ENCODE data around the gene ALDOB.
"Not testable (repeated sequence)": the region's sequence is repeated elsewhere in the genome, so short reads cannot be mapped to it uniquely, and the experiment has no call there.

The ALDOB gene

GRCh38 chr9:101419863-101420262, 15.7 kb downstream of the ALDOB start:
- DNase-seq: no peak

- DNase-seq: no peak
These were observed 16.8 kb downstream of the ALDOB start for GRCh38 chr9:101418518-101419430.

DNA sequence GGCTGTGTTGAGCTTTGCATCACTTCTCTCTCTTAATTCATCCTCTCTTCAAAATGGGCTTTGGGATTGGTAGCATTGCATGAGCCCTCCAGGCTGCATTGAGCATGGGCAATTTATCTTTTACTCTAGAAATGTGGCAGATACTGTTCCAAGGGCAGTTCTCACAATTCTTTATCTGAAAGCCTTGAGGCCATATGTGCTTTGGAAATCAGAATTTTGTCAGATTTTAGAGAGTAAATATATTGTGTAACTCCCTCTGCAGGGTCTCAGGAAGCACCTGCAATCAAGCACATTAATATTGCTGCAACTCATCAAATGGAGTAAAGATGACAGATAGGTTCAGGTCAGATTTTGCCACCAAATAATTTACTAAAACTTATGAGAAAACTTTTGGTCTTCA, 17.6 kb downstream of the ALDOB start:
- no peak for DNase-seq

DNA sequence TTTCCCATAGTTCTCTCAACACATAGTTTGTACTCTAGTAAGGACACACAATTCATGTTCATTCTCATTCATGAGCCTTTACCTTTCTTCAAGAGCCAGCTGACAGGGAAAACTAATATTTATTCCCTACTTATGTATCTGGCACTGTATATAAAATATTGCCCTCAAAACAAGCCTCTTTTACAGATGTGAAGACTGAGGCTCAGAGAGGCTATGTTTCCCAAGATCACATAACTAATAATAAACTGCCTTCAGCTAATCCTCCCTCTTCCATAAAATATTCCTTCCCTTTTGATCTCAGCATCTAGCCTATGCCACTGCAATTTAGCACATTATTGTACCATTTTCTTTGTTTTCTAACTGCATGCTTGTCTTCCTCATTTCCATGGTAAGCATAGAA, 18.2 kb downstream of the ALDOB start:
- no peak for DNase-seq

- no peak for DNase-seq
These were observed 20.0 kb downstream of the ALDOB start for GRCh38 chr9:101415578-101415977.

- DNase-seq: no peak
These were observed 20.7 kb downstream of the ALDOB start for GRCh38 chr9:101414839-101415238.

GRCh38 chr9:101409079-101409477, 26.5 kb downstream of the ALDOB start:
- no peak for DNase-seq

GRCh38 chr9:101408374-101409078, 27.0 kb downstream of the ALDOB start:
- DNase-seq: no peak

DNA sequence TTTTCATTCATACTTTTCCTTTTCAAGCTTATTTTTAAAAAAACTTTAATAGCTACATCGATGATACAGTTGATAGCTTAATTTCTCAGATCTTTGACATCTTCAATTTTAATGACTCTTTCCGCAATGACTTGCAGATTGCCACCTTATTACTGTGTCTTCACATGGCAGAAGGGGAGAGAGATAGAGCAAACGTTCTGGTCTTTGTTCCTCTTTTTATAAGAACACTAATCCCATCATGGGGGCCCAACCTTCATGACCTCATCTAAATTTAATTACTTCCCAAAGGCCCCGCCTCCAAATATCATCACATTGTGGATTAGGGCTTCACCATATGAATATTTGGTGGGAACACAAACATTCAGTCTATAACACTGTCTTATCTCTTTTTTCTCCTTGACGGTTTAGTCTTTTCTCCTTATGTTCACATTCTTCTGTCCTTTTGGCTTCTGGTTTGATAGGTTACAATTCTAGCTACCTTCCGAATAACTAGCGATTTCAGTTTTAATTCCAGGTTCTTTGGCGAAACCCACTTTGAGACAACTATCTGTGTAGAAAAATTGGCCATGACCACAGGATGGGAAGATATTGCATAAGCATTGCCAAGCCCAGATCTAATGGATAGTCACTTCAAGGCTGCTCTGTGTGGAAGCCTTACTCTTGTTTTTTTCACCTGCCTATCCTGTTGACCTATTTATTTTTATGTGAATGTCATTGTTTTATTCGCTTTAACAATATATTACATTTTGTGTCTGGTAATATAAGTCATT, 31.9 kb downstream of the ALDOB start:
- DNase-seq: no peak

GRCh38 chr9:101400120-101400519, 35.5 kb downstream of the ALDOB start:
- DNase-seq: no peak

GRCh38 chr9:101399643-101399970, 36.0 kb downstream of the ALDOB start:
- DNase-seq: no peak

DNA sequence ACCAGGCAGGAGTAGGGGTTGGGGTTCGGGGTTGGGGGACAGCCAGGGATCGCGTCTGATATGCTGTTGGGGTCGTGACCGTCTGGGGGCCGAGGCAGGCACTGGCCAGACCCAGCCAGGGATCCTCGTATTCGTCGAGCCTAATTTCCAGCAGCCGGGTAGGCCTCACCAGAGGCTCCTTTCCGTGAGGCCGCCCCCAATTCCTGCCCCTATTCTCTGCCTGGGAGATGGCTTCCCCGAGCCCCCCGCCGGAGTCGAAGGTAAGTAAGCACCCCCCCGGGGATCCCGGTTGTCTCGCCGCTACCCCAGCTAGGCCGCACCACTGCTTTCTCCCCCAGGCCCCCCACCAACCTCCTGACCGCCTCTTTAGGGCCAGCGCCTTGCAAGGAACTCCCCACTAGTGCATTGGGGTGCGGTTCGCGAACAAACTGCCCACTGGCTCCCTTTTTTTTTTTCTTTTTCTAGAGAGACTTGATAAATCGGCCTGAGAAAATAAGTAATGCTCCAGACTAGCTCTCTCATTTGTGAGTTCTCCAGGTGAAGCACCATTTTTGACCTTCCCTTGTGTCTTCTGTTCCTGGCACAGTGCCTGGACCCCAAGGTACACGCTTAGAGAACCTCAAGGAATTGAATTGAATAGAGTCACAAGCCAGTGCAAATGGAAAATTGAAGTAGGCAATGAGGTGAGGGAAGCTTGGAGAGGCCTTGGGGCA, 36.5 kb downstream of the ALDOB start:
- no peak for DNase-seq

- peak; percentile 97 for DNase-seq
These were observed 37.3 kb downstream of the ALDOB start, which contains the start of the genes MRPL50 and ZNF189 for GRCh38 chr9:101398068-101398929. MRPL50 (minus strand) TSS chr9:101398618; CDS start chr9:101398592, 26 bp downstream. ZNF189 (plus strand) TSS chr9:101398851; CDS start chr9:101399157, 306 bp downstream.

- DNase-seq: no peak
These were observed 37.9 kb downstream of the ALDOB start for GRCh38 chr9:101397746-101398067.

DNA sequence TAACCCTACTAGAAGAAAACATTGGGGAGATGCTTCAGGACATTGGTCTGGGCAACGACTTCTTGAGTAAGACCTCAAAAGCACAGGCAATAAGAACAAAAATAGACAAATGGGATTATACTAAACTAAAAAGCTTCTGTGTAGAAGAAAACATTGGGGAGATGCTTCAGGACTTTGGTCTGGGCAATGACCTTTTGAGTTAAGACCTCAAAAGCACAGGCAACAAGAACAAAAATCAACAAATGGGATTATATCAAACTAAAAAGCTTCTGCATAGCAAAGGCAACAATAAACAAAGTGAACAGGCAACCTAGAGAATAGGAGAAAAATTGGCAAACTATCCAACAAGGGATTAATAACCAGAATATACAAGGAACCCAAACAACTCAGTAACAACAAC, 40.9 kb downstream of the ALDOB start:
- no peak for DNase-seq

DNA sequence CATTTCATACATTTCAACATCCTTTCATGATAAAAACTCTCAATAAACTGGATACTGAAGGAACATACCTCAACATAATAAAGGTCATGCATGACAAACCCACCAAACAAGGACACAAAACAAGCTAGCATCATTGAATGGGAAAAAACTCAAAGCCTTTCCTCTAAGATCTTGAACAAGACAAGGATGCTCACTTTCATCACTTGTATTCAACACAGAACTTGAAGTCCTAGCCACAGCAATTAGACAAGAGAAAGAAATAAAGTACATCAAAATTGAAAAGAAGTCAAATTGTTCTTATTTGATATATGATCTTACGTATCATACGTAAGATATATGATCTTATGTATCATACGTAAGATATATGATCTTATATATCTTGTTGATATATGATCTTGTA, 42.4 kb downstream of the ALDOB start:
- DNase-seq: no peak

DNA sequence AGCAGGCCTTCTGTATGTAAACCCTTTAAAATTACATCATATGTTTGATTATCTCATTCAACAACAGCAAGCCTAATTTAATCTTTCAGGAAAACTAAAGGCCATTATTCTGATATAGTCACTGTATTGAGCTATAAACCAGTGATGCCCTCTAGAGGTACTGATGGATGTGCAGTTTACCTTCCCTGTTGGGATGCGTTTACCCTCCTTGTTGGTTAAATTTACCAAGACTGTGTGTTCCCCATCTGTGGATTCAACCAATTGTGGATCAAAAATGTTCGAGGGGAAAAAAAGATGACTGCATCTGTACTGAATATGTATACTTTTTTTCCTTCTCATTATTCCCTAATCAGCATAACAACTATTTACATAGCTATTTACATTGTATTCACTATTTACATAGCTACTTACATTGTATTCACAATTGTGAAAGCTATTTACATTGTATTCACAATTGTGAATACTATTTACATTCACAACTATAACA, 47.0 kb downstream of the ALDOB start:
- DNase-seq: peak; percentile 53

GRCh38 chr9:101387871-101388506, 47.6 kb downstream of the ALDOB start:
- peak; percentile 84 for DNase-seq

DNA sequence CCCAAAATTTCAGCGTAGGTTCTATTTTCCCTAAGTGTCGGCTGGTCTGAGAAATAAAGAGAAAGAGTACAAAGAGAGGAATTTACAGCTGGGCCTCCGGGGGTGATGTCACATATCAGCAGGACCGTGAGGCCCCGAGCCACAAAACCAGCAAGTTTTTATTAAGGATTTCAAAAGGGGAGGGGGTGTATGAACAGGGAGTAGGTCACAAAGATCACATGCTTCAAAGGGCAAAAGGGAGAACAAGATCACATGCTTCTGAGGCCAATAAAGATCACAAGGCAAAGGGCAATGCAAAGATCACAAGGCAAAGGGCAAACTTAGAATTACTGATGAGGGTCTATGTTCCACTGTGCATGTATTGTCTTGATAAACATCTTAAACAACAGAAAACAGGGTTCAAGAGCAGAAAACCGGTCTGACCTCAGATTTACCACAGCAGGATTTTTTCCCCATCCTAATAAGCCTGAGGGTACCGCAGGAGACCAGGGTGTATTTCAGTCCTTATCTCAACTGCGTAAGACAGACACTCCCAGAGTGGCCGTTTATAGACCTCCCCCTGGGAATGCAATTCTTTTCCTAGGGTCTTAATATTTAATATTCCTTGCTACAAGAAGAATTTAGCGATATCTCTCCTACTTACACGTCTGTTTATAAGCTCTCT, 50.6 kb downstream of the ALDOB start, which contains the start of gene BAAT:
TSS of gene BAAT (minus strand) at position 134 of the 664 bp plus-strand sequence. CDS start 13,602 bp downstream, outside the sequence.
- not testable (repeated sequence) for DNase-seq

DNA sequence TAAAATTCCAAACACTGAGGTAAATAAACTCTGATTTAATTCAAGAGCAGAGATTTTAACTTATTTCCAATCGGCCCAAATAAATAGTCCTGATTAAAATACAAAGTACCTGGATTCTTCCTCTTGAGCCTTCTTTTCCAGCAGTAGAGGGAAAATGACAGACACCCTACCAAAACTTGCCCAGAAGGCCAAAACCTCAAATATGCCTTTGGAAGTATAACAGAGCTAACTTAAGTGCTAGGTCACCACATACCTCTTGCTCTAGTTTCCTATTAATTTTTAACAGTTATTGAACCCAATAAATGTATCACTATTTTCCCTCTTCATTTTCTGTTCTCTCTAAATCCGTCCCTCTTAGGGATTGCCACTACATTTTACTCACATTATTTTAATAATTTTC, 52.2 kb downstream of the ALDOB start:
- DNase-seq: no peak

Measured in NCI-H2029 (cell line).